Motor neuron (in vitro differentiated cells): ENCODE measurements around the gene DLG2. TPM values are rescaled to one million over a fixed set of nuclear protein-coding genes. Genes with fewer than 3 reads are reported as not detected.

Experiments
- ATAC-seq, 8 experiments: fragments of 200-7000 bp; cut with Tn5 transposase; replicated peaks in 6 of 8; 2 replicates each; pipeline ENCODE4 v1.8.0; 2021; ENCODE audit warnings: mild to moderate bottlenecking in 8 of 8, moderate library complexity in 8 of 8
- H3K27ac ChIP-seq, 2 donors: fragments of 250-450 bp; sonication (Bioruptor Pico); 2 replicates each; pipeline ENCODE4 v1.9.0; 2021; ENCODE audit warnings: antibody characterized with exemption in 2 of 2, mild to moderate bottlenecking in 2 of 2, moderate library complexity in 1 of 2
- H3K4me1 ChIP-seq, 2 donors: fragments of 250-450 bp; sonication (Bioruptor Pico); replicated peaks in 1 of 2; 2 replicates each; pipeline ENCODE4 v1.6.1; 2021; ENCODE audit warnings: antibody characterized with exemption in 2 of 2, mild to moderate bottlenecking in 2 of 2, moderate library complexity in 1 of 2
- H3K4me3 ChIP-seq, 5 donors: fragments of 250-450 bp; sonication (Bioruptor Pico); 2 replicates each; pipeline ENCODE4 v1.9.0; 2021; ENCODE audit warnings: antibody characterized with exemption in 5 of 5, mild to moderate bottlenecking in 5 of 5, moderate library complexity in 4 of 5
- WGBS, 10 experiments: fragments of 450-650 bp; shearing (Covaris generic); methylation state at CpG; one replicate each; pipeline ENCODE4 v1.0.0; 2022; 5-methylcytosine and 5-hydroxymethylcytosine counted together
- in situ Hi-C, 9 experiments: fragments of 400-800 bp; cut with MboI; loops; one replicate each; pipeline ENCODE4 v1.15.0; 2021; ENCODE audit warnings: low sequenced_read_pairs in 9 of 9, low pct_unique_long_range_greater_than_20kb in 2 of 9; ENCODE audit not compliant: unreplicated experiment in 9 of 9
- total RNA-seq, 8 experiments: library from RNA; unstranded; fragments of 300-600 nt; gene quantifications; 2 replicates each; pipeline versions ENCODE4 v1.2.3 to v1.2.4, GENCODE V29; 2022

Gene DLG2
- total RNA-seq, 8 experiments from 2014 or later, result 1.3 to 17.5 (median 6.5) TPM

DNA sequence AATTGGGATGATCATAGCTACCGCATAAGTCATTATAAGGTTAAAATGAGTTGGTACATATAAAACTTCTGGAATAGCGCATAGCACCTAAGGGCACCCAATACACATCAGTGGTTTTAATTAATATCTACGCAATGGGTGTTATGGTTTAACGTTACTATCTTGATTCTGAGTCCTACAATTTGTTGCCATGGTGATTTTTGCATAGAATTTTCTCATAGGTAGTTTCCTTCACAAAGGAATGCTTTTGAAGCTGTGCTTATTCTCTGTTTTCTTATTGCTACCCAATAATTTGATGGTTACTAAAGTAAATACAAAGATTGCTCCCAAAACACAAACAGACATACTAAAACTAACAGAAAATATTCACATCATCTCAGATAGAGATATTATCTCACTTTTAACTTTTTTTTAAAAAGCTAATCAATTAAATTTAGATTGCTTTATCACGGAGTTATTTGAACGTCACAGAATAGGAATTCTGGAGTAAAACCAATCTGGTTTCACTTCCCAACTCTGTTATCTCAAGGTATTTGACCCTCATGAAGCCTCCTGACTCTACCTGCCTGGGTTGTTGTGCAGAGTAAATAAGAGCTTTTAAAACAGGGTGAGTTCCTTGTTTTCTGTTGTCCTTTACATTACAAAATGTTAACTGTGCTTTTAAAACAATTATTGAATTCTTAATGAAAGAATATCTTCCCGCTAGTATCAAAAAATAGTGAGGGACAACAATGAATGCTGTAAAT is 1705.5 kb downstream of the DLG2 start:
- no peak overlapping the region for H3K27ac ChIP-seq
- no peak overlapping the region for H3K4me3 ChIP-seq
- in situ Hi-C loops, result no loop called here
- ATAC-seq, result no peak
- WGBS, 10 experiments, result 71 to 100% (median 87%) methylated on average over 1 to 7 of the region's 7 CpGs
- H3K4me1 ChIP-seq, result peaks cover 2 to 17% of the 10 kb centered on the region in 2 donors

DNA sequence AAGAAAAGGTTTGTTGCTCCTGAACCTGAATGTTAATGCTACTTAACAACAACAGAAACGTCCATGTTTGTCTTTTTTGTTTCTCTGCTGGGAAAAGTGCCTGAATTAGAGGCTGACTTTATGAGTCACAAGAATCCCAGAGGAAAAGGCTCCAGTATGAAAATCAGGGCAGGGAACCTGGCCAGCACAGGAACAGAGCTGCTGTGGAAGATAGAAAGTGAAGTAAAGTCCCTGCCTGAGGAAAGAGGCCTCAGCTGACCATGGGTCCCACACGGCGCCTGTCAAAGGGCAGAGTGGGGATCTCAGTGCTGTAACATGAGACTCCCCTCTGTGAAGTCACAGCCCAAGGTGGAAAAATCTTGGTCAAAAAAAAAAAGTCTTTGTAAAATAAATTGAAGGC is 1708.7 kb downstream of the DLG2 start:
- WGBS, 10 experiments, result 0 to 75% (median 50%) methylated on average over 1 to 3 of the region's 3 CpGs; no CpG with 5 or more reads in 1 of the 10 experiments
- in situ Hi-C loops, result no loop called here
- peak in 2 of 8 experiments; percentile 50 to 61 for ATAC-seq
- Histone ChIP-seq H3K4me3 (no peak overlapping the region), H3K27ac (no peak overlapping the region), H3K4me1 (peaks cover 0 to 8% of the 10 kb centered on the region in 2 donors)

DNA sequence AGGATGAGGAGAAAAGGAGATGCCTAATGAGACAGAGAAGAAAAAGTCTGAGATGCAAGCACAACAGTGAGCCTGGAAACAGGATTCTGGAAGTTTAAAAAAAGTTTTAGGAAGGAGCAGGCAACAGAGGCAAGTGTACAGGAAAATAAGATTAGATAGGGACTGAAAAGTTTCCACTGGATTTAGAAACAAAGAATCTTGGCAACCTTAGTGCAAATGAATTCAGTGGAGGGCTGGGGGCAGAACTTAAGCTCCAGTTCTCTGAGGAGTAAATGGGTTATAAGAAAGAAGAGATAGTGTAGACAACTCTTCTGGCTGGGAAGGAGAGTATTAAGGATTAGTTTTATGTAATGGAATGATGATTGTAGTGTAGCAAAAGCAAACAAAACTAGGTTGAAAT is 1712.1 kb downstream of the DLG2 start:
- ATAC-seq, result no peak
- in situ Hi-C loops, result no loop called here
- Histone ChIP-seq H3K4me3 (no peak overlapping the region), H3K27ac (no peak overlapping the region), H3K4me1 (no peaks in the 10 kb centered on the region)

DNA sequence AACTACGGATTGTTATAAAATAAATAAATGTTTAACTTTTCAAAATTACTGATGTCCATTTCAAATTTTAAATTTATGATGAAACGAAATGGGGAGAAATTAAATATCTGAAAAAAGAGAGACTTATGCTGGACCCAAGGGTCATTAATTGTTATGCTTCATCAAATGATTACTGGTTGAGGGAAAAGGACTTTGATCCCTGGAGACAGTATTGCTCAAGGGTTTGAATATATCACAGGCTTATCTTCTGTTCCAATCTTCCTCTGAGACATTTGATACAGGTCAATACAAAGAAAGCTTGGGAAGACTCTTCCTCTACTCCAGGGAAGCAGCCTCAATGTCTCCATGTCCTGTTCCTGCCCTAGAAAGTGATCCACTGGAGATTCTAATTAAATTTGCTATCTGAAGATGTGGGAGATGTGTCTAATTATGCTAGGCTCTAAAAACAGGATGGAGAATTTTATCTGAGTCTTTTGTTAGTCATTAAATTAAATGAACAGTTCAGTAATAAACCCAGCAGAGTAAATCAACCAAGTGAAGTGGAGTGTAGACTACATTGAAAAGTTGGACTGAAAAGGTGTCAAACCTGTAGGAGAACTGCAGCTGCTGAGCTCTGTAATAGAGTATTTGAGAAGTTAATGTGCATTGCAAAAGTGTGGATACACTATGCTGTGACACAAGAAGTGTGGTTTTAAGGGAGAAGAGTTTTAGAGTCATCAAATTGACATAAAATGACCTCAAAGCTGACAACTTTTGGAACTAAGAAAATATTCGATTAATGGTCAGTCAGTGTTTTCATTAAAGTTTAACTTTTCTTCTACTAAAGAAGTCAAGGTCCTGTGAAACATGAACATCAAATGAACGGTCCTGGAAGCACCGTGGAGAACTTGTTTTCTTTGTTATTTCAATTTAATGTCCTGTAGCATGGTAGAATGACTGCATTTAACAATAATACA is 1717.3 kb downstream of the DLG2 start:
- in situ Hi-C loops, result no loop called here
- Histone ChIP-seq H3K4me1 (no peaks in the 10 kb centered on the region), H3K4me3 (no peak overlapping the region), H3K27ac (no peak overlapping the region)
- no peak for ATAC-seq
- 44 to 83% (median 72%) methylated on average over 1 to 5 of the region's 5 CpGs for WGBS, 10 experiments

DNA sequence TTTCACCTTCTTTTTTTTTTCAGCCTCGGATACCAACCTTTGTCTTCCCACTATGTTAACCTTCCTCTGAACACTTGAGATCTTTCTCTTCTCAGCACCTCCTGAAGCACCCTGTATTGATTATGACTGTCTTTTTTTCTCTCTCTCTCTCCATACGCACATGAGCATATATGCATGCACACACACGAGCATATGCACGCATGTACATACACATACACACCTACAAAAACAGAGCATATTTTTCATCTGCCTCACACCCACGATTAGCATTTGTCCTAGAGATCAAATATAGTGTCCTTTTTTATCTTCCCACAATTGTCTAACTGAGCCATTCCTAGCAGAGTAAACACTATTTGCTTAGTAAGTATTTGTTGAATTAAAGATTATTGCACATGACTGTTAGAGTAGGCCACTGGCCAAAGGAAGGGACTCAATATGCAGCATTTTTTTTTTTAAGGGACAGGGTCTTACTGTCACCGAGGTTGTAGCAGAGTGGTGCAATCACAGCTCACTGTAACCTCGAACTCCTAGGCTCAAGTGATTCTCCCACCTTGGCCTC is 1718.8 kb downstream of the DLG2 start:
- ATAC-seq, result peak in 4 of 8 experiments; percentile 16 to 89 (median 68)
- 2 to 90% (median 69%) methylated on average over 1 to 7 of the region's 7 CpGs for WGBS, 10 experiments
- H3K4me3 ChIP-seq, result no peak overlapping the region
- H3K27ac ChIP-seq, result no peak overlapping the region
- in situ Hi-C loops, result no loop called here
- H3K4me1 ChIP-seq, result no peaks in the 10 kb centered on the region

DNA sequence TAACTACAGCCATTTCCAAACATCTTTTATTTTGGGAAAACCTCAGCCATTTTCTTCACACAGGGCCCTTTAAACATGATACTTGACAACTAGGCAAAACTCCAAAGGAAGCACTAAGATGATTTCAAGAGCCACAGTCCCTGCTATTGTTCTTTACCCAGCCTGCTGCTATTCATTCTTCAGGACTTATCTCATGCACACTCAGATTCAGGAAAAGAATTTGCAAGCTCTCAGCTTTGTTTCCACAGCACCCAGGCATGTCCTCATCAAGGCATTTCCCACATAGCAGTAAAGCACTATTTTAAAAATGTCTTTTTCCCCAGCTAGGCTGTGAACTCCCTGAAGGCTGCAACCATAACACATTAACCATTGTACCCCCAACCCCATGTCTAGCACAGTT is 1731.6 kb downstream of the DLG2 start:
- H3K4me1 ChIP-seq, result peaks cover 2 to 5% of the 10 kb centered on the region in 2 donors
- no peak overlapping the region for H3K27ac ChIP-seq
- peak in 5 of 8 experiments; percentile 45 to 99 (median 76) for ATAC-seq

DNA sequence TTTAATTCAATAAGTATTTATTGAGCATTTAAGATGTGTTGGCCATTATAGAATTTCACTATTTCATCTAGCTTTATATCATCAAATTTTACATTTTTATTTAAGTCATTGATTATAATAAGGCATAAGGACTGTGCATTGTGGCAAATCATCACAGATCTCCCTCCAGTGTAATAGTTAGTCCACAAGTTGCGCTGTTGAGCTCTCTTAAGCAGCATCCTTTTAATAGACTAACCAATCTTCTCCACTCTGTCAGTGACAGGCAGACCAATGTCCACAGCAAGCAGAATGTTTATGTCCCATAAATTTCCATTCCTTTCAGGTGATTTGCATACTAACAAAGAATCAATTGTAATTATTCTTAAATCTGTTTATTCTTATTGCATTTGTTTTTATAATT is 1745.7 kb downstream of the DLG2 start:
- in situ Hi-C loops, result no loop called here
- H3K4me1 ChIP-seq, result no peaks in the 10 kb centered on the region
- WGBS, 10 experiments, result 9 to 100% (median 100%) methylated on average over 1 of the region's 1 CpG; no CpG with 5 or more reads in 2 of the 10 experiments
- no peak overlapping the region for H3K4me3 ChIP-seq
- H3K27ac ChIP-seq, result no peak overlapping the region
- peak in 2 of 8 experiments; percentile 23 to 48 for ATAC-seq

More for the DNA sequence above, 1731.6 kb downstream of the DLG2 start:
- in situ Hi-C loops, result no loop called here
- no peak overlapping the region for H3K4me3 ChIP-seq

DNA sequence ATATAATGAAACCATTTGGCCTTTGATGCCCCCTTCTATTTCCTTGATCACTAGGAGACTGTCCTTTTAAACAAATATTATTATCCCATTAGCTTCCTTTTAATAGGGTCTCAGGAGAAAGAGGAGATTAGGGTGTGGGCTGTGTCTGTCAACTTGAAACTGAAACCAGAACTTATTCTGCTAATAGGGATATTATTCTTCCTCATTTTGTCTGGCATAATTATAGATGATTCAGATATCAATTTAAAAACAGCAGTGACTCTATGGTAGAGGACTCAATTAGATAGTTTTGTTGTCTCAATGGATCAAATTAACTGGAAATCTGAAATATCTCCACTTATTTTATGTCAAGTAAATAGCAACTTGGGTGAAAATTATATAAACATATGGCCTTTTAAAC is 1756.1 kb downstream of the DLG2 start:
- in situ Hi-C loops, result no loop called here

DNA sequence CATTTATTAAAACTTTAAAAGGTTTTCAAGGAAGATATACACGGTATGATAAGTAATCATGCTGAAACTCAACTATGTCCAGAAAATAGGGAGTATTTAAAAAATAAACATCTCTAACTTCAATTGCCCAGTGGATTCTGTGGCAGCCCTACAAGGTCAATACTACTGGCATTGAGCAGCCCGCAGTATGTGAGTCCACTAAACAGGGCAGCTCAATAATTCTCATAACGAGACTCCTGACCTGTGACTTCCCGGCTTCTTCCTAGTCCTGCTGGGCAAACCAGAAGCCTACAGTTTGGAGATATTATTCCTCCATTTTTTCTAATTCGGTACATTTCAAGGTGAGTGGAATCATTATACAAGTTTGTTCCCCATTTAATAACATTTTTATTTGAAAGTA is 1760.5 kb downstream of the DLG2 start:
- in situ Hi-C loops, result no loop called here
- Histone ChIP-seq H3K27ac (no peak overlapping the region), H3K4me1 (peaks cover 0 to 2% of the 10 kb centered on the region in 2 donors), H3K4me3 (no peak overlapping the region)
- no peak for ATAC-seq
- 16 to 100% (median 90%) methylated on average over 1 to 5 of the region's 5 CpGs; no CpG with 5 or more reads in 1 of the 10 experiments for WGBS, 10 experiments

More for the DNA sequence above, 1756.1 kb downstream of the DLG2 start:
- H3K4me1 ChIP-seq, result no peaks in the 10 kb centered on the region
- ATAC-seq, result no peak
- no peak overlapping the region for H3K27ac ChIP-seq
- no peak overlapping the region for H3K4me3 ChIP-seq

DNA sequence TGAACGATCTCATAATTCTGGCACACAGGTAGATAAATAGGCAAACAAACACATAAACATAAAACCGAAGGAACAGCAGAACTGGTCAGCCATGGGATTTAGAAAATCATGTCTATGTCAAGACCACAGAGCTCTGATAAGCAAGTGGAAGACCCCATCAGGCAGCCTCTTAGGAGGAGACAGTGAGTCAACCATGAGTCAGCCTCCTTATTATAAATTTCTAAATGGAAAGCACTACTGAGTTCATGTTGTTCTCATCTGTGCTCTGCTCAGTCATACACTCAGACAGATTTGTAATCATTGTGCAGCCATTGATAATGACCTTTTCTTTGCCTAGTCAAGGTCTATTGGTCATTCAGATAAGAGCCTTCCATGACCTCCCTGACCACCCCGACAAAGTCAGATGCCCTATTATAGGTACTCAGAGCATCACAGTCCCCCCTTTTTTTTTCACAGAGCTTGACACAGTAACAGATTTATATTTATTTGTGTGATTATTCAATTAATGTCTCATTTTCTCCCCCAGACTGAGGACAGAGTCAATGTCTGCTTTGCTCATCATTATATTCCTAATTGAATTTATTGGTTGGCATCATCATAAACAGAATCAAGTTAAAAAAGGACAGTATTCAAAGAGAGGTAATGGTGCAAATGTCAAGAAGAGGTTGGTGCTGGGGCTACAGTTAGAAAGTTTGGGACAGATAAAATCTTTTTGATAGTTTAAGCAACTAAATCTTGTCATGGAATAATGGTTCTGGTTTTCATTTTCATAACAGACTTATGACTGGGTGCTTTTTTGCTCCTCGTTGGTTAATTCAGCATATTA is 1761.3 kb downstream of the DLG2 start:
- peaks cover 0 to 2% of the 10 kb centered on the region in 2 donors for H3K4me1 ChIP-seq
- no peak overlapping the region for H3K4me3 ChIP-seq
- in situ Hi-C loops, result no loop called here
- no peak overlapping the region for H3K27ac ChIP-seq
- WGBS, 10 experiments, result 5 to 100% (median 76%) methylated on average over 1 to 4 of the region's 4 CpGs
- ATAC-seq, result peak in 7 of 8 experiments; percentile 74 to 100 (median 100)

DNA sequence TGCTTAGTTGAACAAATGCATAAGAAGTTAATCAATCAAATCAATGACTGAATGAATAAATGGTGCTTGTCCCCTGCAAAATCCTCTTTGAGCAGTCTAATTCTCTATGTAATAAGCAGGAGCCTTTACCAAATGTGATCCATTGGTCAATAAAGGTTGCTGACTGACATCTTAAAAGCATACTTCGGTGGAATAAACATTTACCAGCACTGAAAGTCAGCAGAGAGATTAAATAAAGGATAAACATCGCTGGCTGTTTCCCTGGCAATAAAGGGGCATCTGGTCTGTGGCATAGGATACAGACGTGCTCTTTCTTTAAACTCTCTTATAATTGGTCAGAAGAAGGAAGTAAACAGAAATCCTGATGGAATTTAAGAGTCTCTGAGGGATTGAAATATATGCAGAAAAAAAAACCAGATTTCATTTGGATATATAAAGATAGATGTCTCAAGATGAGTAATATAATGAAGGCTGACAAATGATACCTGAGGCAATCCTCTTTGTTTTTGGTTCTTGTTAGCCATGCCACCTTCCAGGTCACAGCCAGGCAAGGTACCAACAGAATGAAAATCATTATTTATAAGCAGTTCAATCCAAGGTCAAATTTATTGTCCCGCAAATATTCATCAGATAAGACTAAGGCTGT is 1762.6 kb downstream of the DLG2 start:
- in situ Hi-C loops, result no loop called here
- no peak overlapping the region for H3K27ac ChIP-seq

DNA sequence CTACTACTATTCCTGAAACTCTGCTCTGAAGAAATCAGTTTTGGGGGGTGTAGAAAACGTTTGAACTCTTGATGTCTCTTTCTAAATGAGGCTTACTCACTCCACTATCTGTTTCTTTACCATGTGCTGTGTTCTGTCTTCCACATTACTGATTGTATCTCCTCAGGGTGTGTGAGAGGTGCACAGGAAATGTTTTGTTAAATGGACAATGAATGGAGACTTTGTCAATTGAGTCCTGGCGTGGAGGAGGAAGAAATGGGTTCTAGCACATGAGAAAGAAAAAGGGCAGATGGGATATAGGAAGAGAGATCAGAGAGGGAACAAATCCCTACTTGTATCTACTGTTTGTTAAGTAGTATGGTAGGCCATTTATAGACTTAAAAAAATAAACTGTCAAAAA is 1763.9 kb downstream of the DLG2 start:
- no peak overlapping the region for H3K27ac ChIP-seq
- no peak for ATAC-seq
- 0 to 71% (median 46%) methylated on average over 1 to 2 of the region's 2 CpGs; no CpG with 5 or more reads in 2 of the 10 experiments for WGBS, 10 experiments
- in situ Hi-C loops, result no loop called here
- peaks cover 0 to 2% of the 10 kb centered on the region in 2 donors for H3K4me1 ChIP-seq
- no peak overlapping the region for H3K4me3 ChIP-seq

More for the DNA sequence above, 1762.6 kb downstream of the DLG2 start:
- H3K4me3 ChIP-seq, result no peak overlapping the region
- WGBS, 10 experiments, result 8 to 90% (median 68%) methylated on average over 2 to 4 of the region's 4 CpGs; no CpG with 5 or more reads in 1 of the 10 experiments
- H3K4me1 ChIP-seq, result peaks cover 0 to 2% of the 10 kb centered on the region in 2 donors
- ATAC-seq, result peak in 1 of 8 experiments; percentile 37
